ENCODE results near the gene CHRND.

CHRND gene

GRCh38 chr2:232538671-232539070, 12.7 kb downstream of the CHRND start:
- DNase-seq (ENCODE audit: extremely low read depth, low read depth) = no peak
- TF ChIP-seq CTCF (IDR thresholded peaks at IDR 0.05; ENCODE audit: low read depth, low read length) = no peak

GRCh38 chr2:232539298-232540231, 13.6 kb downstream of the CHRND start, which contains the start of gene CHRNG:
Gene CHRNG, plus strand, starts transcription at chr2:232539692. Its CDS starts 56 bp downstream, at chr2:232539748.
- no peak for TF ChIP-seq CTCF (IDR thresholded peaks at IDR 0.05; ENCODE audit: low read depth, low read length)
- DNase-seq (ENCODE audit: extremely low read depth, low read depth) = no peak

- TF ChIP-seq CTCF (IDR thresholded peaks at IDR 0.05; ENCODE audit: low read depth, low read length) = no peak
- no peak for DNase-seq (ENCODE audit: extremely low read depth, low read depth)
Measured at GRCh38 chr2:232540441-232541041, 14.6 kb downstream of the CHRND start.

- TF ChIP-seq CTCF (IDR thresholded peaks at IDR 0.05; ENCODE audit: low read depth, low read length) = no peak
- DNase-seq (ENCODE audit: extremely low read depth, low read depth) = no peak
Measured at GRCh38 chr2:232541195-232541960, 15.4 kb downstream of the CHRND start.

- no peak for TF ChIP-seq CTCF (IDR thresholded peaks at IDR 0.05; ENCODE audit: low read depth, low read length)
- DNase-seq (ENCODE audit: extremely low read depth, low read depth) = no peak
Measured at GRCh38 chr2:232541961-232542714, 16.2 kb downstream of the CHRND start.

GRCh38 chr2:232542715-232543467, 16.9 kb downstream of the CHRND start:
- DNase-seq (ENCODE audit: extremely low read depth, low read depth) = no peak
- TF ChIP-seq CTCF (IDR thresholded peaks at IDR 0.05; ENCODE audit: low read depth, low read length) = no peak
